B cell (primary cell): ENCODE data around the gene FIBCD1. TPM values are rescaled to one million over a fixed set of nuclear protein-coding genes. Genes with fewer than 3 reads are reported as not detected.

ENCODE experiments used
- ATAC-seq: fragments of 200-7000 bp; cut with Tn5 transposase; one replicate; pipeline ENCODE4 v1.10.0; 2021; ENCODE audit warnings: low read depth, mild to moderate bottlenecking, moderate number of reproducible peaks, moderate library complexity
- CTCF ChIA-PET: fragments of 350-600 bp; sonication (Branson Sonifier 250); formaldehyde crosslinking; loops from one replicate; lab custom pipeline; 2021; ENCODE audit warnings: antibody characterized with exemption, inconsistent platforms; lab: Charles Lee
- POLR2A ChIA-PET: fragments of 350-600 bp; sonication (Branson Sonifier 250); formaldehyde crosslinking; loops from one replicate; lab custom pipeline; 2021; ENCODE audit warnings: antibody characterized with exemption; lab: Charles Lee
- DNase-seq: peaks from one replicate; pipeline ENCODE4 v3.0.0; 2013
- H2AFZ ChIP-seq: 2 replicates; pipeline ENCODE4 v1.6.1; 2012; ENCODE audit warnings: mild to moderate bottlenecking, low read depth, low read length; ENCODE audit not compliant: insufficient read depth, poor library complexity, severe bottlenecking
- H3K27ac ChIP-seq, 2 donors: 1 replicate in 1 of 2; 2 replicates in 1 of 2; pipeline ENCODE4 v1.5.1; 2012 to 2013; ENCODE audit warnings: low read length in 2 of 2, mild to moderate bottlenecking in 2 of 2, moderate library complexity in 1 of 2
- H3K27me3 ChIP-seq, 4 experiments: fragments of 200-600 bp in 1 of 4; sonication (generic) in 1 of 4; replicated peaks in 1 of 4; 1 replicate in 2 of 4; 2 replicates in 2 of 4; pipeline versions ENCODE4 v1.6.1 to v1.7.0; 2013 to 2016; ENCODE audit warnings: low read length in 3 of 4, mild to moderate bottlenecking in 2 of 4, mixed read lengths in 1 of 4, moderate library complexity in 1 of 4; ENCODE audit not compliant: insufficient read depth in 4 of 4, control insufficient read depth in 3 of 4; ENCODE audit errors: control extremely low read depth in 1 of 4
- H3K36me3 ChIP-seq, 2 experiments: replicated peaks in 1 of 2; 1 replicate in 1 of 2; 2 replicates in 1 of 2; pipeline versions ENCODE4 v1.6.1 to v1.7.1; 2013; ENCODE audit warnings: low read length in 1 of 2; ENCODE audit not compliant: insufficient read depth in 2 of 2, control insufficient read depth in 1 of 2; ENCODE audit errors: control extremely low read depth in 1 of 2, extremely low read depth in 1 of 2
- H3K4me1 ChIP-seq, 2 donors: fragments of 200-600 bp in 1 of 2; sonication (generic) in 1 of 2; 1 replicate in 1 of 2; 2 replicates in 1 of 2; pipeline versions ENCODE4 v1.5.1 to v1.6.1; 2013 to 2017; ENCODE audit warnings: low read length in 2 of 2; ENCODE audit not compliant: control insufficient read depth in 2 of 2, insufficient read depth in 2 of 2
- H3K4me2 ChIP-seq: replicated peaks from 2 replicates; pipeline ENCODE3; 2012; ENCODE audit warnings: mild to moderate bottlenecking, low read depth, low read length; ENCODE audit not compliant: poor library complexity, severe bottlenecking
- H3K4me3 ChIP-seq, 5 experiments: fragments of 200-600 bp in 1 of 5; sonication (generic) in 1 of 5; 1 replicate in 3 of 5; 2 replicates in 2 of 5; pipeline versions ENCODE4 v1.5.1 to v1.7.0; 2011 to 2016; ENCODE audit warnings: low read length in 4 of 5, mild to moderate bottlenecking in 4 of 5, low read depth in 2 of 5, control low read depth in 1 of 5, moderate library complexity in 1 of 5; ENCODE audit not compliant: insufficient read depth in 1 of 5; ENCODE audit errors: control extremely low read depth in 1 of 5, extremely low read depth in 1 of 5
- H3K79me2 ChIP-seq: fragments of 200-600 bp; sonication (generic); one replicate; pipeline ENCODE4 v1.6.0; 2016; ENCODE audit warnings: low read length; ENCODE audit not compliant: control insufficient read depth, insufficient read depth
- H3K9ac ChIP-seq: fragments of 200-600 bp; sonication (generic); 2 replicates; pipeline ENCODE4 v1.6.1; 2017; ENCODE audit warnings: mild to moderate bottlenecking, low read length, moderate library complexity
- H3K9me3 ChIP-seq, 3 donors: one replicate each; pipeline versions ENCODE4 v1.6.1 to v1.7.1; 2013; ENCODE audit warnings: low read length in 2 of 3; ENCODE audit not compliant: control insufficient read depth in 2 of 3, insufficient read depth in 1 of 3; ENCODE audit errors: control extremely low read depth in 1 of 3
- H4K20me1 ChIP-seq: 2 replicates; pipeline ENCODE4 v1.6.0; 2012; ENCODE audit warnings: mild to moderate bottlenecking, low read length; ENCODE audit not compliant: insufficient read depth, control insufficient read depth, poor library complexity, severe bottlenecking
- H3K27ac Mint-ChIP-seq: one replicate; pipeline ENCODE4 v1.8.0; 2021; ENCODE audit warnings: mixed read lengths
- H3K27me3 Mint-ChIP-seq: one replicate; pipeline ENCODE4 v1.8.0; 2021; ENCODE audit warnings: mixed read lengths
- H3K4me1 Mint-ChIP-seq: one replicate; pipeline ENCODE4 v1.8.0; 2021; ENCODE audit warnings: mixed read lengths
- H3K4me3 Mint-ChIP-seq: one replicate; pipeline ENCODE4 v1.8.0; 2021; ENCODE audit warnings: mixed read lengths
- H3K9me3 Mint-ChIP-seq: one replicate; pipeline ENCODE4 v1.8.0; 2022; ENCODE audit warnings: mixed read lengths; ENCODE audit not compliant: insufficient read depth
- CTCF ChIP-seq: fragments of 200-600 bp; IDR thresholded peaks from one replicate; pipeline ENCODE4 v1.8.0; 2022; ENCODE audit warnings: antibody characterized with exemption, mild to moderate bottlenecking
- EZH2 ChIP-seq: IDR thresholded peaks from 2 replicates; pipeline ENCODE4 v1.6.1; 2012; ENCODE audit warnings: borderline replicate concordance, low read depth, mild to moderate bottlenecking, moderate library complexity, low read length; ENCODE audit not compliant: insufficient read depth, poor library complexity, severe bottlenecking
- WGBS: methylation state at CpG from one replicate; pipeline ENCODE4 v1.1.5; 2013; ENCODE audit warnings: missing lambda C conversion rate; ENCODE audit not compliant: insufficient coverage; 5-methylcytosine and 5-hydroxymethylcytosine counted together
- intact Hi-C: fragments of 100-400 bp; cut with micrococcal nuclease; formaldehyde crosslinking; loops from one replicate; pipeline ENCODE4 v1.10.0; 2022
- polyA plus RNA-seq: library from polyadenylated mRNA; depleted of rRNA; stranded (reverse); fragments of >200 nt; gene quantifications from 2 replicates; pipeline ENCODE4 v1.2.3, GENCODE V29; 2012
- total RNA-seq, 2 donors: library from RNA; stranded (reverse); fragments of 120-200 nt in 1 of 2; gene quantifications; 1 replicate in 1 of 2; 2 replicates in 1 of 2; pipeline versions ENCODE4 v1.2.3 to v1.2.4, GENCODE V29; 2013 to 2022

FIBCD1 gene
- total and polyA plus RNA-seq, 2 donors (not counting 1 experiment from before 2014, with no cell fraction given): not detected

GRCh38 chr9:130903194-130904069 lies 35.6 kb downstream of the FIBCD1 start:
- POLR2A ChIA-PET: no interaction called here
- CTCF ChIA-PET: no interaction called here
- DNase-seq: no peak

More at GRCh38 chr9:130903194-130904069, 35.6 kb downstream of the FIBCD1 start:
- no peaks in the 10 kb centered on the region for H3K79me2 ChIP-seq
- no peaks in the 10 kb centered on the region for H3K36me3 ChIP-seq
- H3K27me3 ChIP-seq: peaks cover 0 to 8% (median 0%) of the 10 kb centered on the region in 4 experiments
- Mint-ChIP-seq H3K4me3 (no peak overlapping the region), H3K27me3 (peaks cover 5% of the 10 kb centered on the region), H3K4me1 (no peaks in the 10 kb centered on the region), H3K9me3 (no peaks in the 10 kb centered on the region), H3K27ac (no peak overlapping the region)
- H3K4me3 ChIP-seq: no peak overlapping the region
- no peak for TF ChIP-seq EZH2
- TF ChIP-seq CTCF: no peak
- peaks cover 0 to 8% (median 0%) of the 10 kb centered on the region in 3 donors for H3K9me3 ChIP-seq
- no peak overlapping the region for H2AFZ ChIP-seq
- intact Hi-C loops: no loop called here
- H3K4me2 ChIP-seq: no peak overlapping the region
- WGBS: 80% methylated on average over 23 of the region's 25 CpGs
- H4K20me1 ChIP-seq: no peaks in the 10 kb centered on the region
- H3K27ac ChIP-seq: no peak overlapping the region
- no peaks in the 10 kb centered on the region for H3K4me1 ChIP-seq
- ATAC-seq: no peak
- H3K9ac ChIP-seq: no peak overlapping the region
